Measurements from ENCODE around the gene KIAA0586.

GRCh38 chr14:58597041-58597440 is 169.5 kb downstream of the KIAA0586 start:
- TF ChIP-seq, protein P1, sequence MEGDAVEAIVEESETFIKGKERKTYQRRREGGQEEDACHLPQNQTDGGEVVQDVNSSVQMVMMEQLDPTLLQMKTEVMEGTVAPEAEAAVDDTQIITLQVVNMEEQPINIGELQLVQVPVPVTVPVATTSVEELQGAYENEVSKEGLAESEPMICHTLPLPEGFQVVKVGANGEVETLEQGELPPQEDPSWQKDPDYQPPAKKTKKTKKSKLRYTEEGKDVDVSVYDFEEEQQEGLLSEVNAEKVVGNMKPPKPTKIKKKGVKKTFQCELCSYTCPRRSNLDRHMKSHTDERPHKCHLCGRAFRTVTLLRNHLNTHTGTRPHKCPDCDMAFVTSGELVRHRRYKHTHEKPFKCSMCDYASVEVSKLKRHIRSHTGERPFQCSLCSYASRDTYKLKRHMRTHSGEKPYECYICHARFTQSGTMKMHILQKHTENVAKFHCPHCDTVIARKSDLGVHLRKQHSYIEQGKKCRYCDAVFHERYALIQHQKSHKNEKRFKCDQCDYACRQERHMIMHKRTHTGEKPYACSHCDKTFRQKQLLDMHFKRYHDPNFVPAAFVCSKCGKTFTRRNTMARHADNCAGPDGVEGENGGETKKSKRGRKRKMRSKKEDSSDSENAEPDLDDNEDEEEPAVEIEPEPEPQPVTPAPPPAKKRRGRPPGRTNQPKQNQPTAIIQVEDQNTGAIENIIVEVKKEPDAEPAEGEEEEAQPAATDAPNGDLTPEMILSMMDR (IDR thresholded peaks at IDR 0.05; ENCODE audit: low read depth, low read length), result no peak
- no peak for TF ChIP-seq EZH2phosphoT487 (IDR thresholded peaks at IDR 0.05; ENCODE audit: low read depth)
